Kidney epithelial cell (primary cell): Measurements from ENCODE around the gene E2F6. TPM values are rescaled to one million over a fixed set of nuclear protein-coding genes. Genes with fewer than 3 reads are reported as not detected.
A peak's percentile ranks its signal among the peaks of the same experiment; 100 is the strongest.

Experiments
- DNase-seq: peaks from one replicate; pipeline ENCODE4 v3.0.0-alpha.2; 2010; ENCODE audit warnings: low read depth
- H3K27me3 ChIP-seq: 2 replicates; pipeline ENCODE4 v1.6.0; 2011; ENCODE audit warnings: low read length; ENCODE audit not compliant: control insufficient read depth, insufficient read depth
- H3K36me3 ChIP-seq: 2 replicates; pipeline ENCODE4 v1.5.1; 2011; ENCODE audit warnings: low read length; ENCODE audit not compliant: control insufficient read depth, insufficient read depth
- H3K4me3 ChIP-seq: 2 replicates; pipeline ENCODE4 v1.5.1; 2011; ENCODE audit warnings: low read depth, mild to moderate bottlenecking, control low read depth, low read length
- CTCF ChIP-seq: IDR thresholded peaks from 2 replicates; pipeline ENCODE4 v1.5.1; 2011; ENCODE audit warnings: mild to moderate bottlenecking, moderate library complexity, low read length, control low read depth, inconsistent platforms; ENCODE audit not compliant: insufficient read depth, poor library complexity, severe bottlenecking
- total RNA-seq: library from RNA; depleted of rRNA; stranded (reverse); fragments of >200 nt; gene quantifications from 2 replicates; pipeline ENCODE4 v1.2.3, GENCODE V29; 2015

The E2F6 gene
- total RNA-seq, 1 donor from 2014 or later = 15.0 TPM

DNA sequence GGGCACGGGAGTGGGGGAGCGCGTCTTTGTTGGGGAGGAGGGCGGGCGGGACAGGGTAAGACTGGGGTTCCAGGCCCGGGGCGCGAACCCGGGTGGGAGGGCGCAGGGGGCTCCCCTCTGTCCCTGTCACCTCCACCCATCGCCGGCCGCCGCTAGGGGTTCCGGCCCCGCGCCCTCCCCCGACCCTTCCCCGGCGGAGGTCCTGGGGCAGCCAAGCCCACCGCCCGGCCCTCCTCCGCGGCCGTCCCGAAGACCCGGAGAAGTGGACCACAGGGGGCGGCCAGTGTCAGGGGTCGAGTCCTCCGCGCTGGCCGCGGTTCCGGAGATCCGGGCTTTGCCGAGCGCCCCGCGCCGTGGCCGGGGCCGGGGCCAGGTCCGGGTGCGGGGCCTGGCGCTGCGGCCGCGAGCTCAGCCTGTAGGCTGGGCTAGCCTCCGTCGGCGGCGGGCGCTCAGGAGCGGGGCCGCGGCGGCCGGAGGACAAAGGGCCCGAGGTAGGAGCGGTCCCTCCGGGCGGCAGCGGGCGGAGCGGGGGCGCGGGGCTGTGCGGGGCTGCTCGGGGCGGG is 16.6 kb upstream of the E2F6 start:
- Histone ChIP-seq H3K27me3 (peaks cover 53% of the 10 kb centered on the region), H3K4me3 (peak overlapping the region; percentile 47), H3K36me3 (no peaks in the 10 kb centered on the region)
- no peak for TF ChIP-seq CTCF
- no peak for DNase-seq

- H3K27me3 ChIP-seq = peaks cover 55% of the 10 kb centered on the region
- no peak for TF ChIP-seq CTCF
- no peak for DNase-seq
These were observed 16.0 kb upstream of the E2F6 start for GRCh38 chr2:11481789-11482472.

DNA sequence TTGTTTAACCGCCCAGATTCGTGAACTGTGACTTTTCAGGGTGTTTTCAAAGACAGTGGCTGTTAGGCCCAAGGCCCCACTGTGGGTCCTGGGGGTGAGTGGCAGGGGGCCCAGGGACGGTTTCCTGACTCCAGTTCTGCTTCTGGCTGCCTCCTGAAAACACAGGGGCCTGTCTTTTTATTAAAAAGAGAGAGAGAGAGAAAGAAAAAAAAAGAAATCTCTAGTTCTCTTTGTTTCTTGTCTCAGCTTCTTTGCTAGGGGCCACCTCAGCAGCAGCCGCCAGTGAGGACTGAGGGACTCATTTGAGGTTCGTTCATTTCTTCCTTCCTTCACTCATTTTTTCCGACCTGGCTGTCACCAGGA is 15.4 kb upstream of the E2F6 start:
- Histone ChIP-seq H3K27me3 (peaks cover 55% of the 10 kb centered on the region), H3K4me3 (no peak overlapping the region), H3K36me3 (no peaks in the 10 kb centered on the region)
- no peak for TF ChIP-seq CTCF
- no peak for DNase-seq

More at GRCh38 chr2:11481789-11482472, 16.0 kb upstream of the E2F6 start:
- peak overlapping the region; percentile 47 for H3K4me3 ChIP-seq
- H3K36me3 ChIP-seq = no peaks in the 10 kb centered on the region

DNA sequence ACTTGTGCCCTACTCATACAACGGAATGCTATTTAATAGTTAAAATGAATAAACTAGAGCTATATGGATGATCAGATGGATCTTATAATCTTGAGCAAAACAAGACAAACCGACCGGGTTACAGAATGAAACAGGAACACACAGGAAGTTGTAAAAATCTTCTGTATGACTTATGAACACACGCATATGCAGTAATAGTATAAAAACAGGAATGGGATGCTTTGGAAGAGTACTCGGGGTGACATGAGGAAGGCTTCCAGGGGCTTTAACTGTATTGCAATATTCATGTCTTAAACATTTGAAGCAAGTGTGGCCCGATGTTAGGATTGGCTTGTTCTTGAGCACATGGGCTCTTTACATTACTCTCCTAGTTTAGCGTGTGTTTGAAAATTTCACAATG is 14.9 kb upstream of the E2F6 start:
- Histone ChIP-seq H3K4me3 (no peak overlapping the region), H3K27me3 (peaks cover 53% of the 10 kb centered on the region), H3K36me3 (no peaks in the 10 kb centered on the region)
- no peak for DNase-seq
- TF ChIP-seq CTCF = no peak

DNA sequence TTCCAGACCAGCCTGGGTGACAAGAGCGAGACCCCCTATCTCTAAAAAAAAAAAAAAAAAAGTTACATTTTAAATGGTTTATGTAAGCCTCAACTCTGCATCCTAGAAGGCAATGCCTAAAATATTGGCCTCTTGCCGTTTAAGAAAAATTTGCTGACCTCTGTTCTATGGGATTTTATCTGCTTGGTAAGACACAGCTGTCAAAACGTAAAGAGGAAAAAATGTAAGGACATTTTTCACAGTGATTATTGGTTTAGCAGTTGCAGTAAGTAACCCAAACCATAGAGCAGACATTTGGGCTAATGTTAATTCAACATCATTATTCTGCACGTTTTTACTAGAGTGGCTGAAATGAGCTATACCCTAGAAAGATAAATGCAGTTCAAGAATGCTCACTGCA is 14.4 kb upstream of the E2F6 start:
- no peak for TF ChIP-seq CTCF
- DNase-seq = no peak
- Histone ChIP-seq H3K4me3 (no peak overlapping the region), H3K27me3 (peaks cover 51% of the 10 kb centered on the region), H3K36me3 (no peaks in the 10 kb centered on the region)
